ENCODE measurements around the gene SLC25A11. TPM values are rescaled to one million over a fixed set of nuclear protein-coding genes. Genes with fewer than 3 reads are reported as not detected.
A peak's percentile ranks its signal among the peaks of the same experiment; 100 is the strongest.

The SLC25A11 gene
- total and polyA plus RNA-seq, 8 donors = 10.9 to 25.5 (median 21.4) TPM

- intact Hi-C loops (cut with DNase I) = loop anchor here (10.0 kb wide), 3 partner anchors 103 to 183 kb away; partner anchors contain the start of genes ARRB2 (in 1 of the 3), CXCL16 (in 1 of the 3), MED11 (in 1 of the 3) and PSMB6 (in 1 of the 3)
- FAIRE-seq (no peak), ATAC-seq (no peak), DNase-seq (no peak)
- peaks cover 0 to 17% (median 8%) of the 10 kb centered on the region in 3 donors for H3K36me3 ChIP-seq
- no peak overlapping the region for H3K4me3 ChIP-seq
- H3K27me3 ChIP-seq = no peaks in the 10 kb centered on the region
- H3K9me3 ChIP-seq = no peaks in the 10 kb centered on the region
- no peak overlapping the region for H3K27ac ChIP-seq
- no peak for TF ChIP-seq CTCF (IDR thresholded peaks at IDR 0.05)
- H3K4me1 ChIP-seq = peaks cover 0 to 4% (median 3%) of the 10 kb centered on the region in 3 donors
- WGBS, 2 donors = 84 to 91% methylated on average over 5 of the region's 5 CpGs
Observed at GRCh38 chr17:4897785-4898184, 42.1 kb downstream of the SLC25A11 start.

GRCh38 chr17:4897198-4897687, 42.6 kb downstream of the SLC25A11 start:
- ATAC-seq (no peak), DNase-seq (peak in 2 of 6 donors; percentile 15 to 25), FAIRE-seq (no peak)
- no peak for TF ChIP-seq CTCF (IDR thresholded peaks at IDR 0.05)
- WGBS, 2 donors = 78 to 85% methylated on average over 8 to 10 of the region's 10 CpGs
- H3K27ac ChIP-seq = no peak overlapping the region
- H3K36me3 ChIP-seq = peaks cover 0 to 17% (median 8%) of the 10 kb centered on the region in 3 donors
- intact Hi-C loops (cut with DNase I) = loop anchor here (10.0 kb wide), 3 partner anchors 102 to 182 kb away; partner anchors contain the start of genes ARRB2 (in 1 of the 3), CXCL16 (in 1 of the 3), MED11 (in 1 of the 3) and PSMB6 (in 1 of the 3)
- peaks cover 0 to 4% (median 3%) of the 10 kb centered on the region in 3 donors for H3K4me1 ChIP-seq
- H3K9me3 ChIP-seq = no peaks in the 10 kb centered on the region
- no peak overlapping the region for H3K4me3 ChIP-seq
- no peaks in the 10 kb centered on the region for H3K27me3 ChIP-seq

GRCh38 chr17:4896332-4897197, 43.3 kb downstream of the SLC25A11 start:
- 92 to 94% methylated on average over 26 to 27 of the region's 27 CpGs for WGBS, 2 donors
- DNase-seq (peak in 2 of 6 donors; percentile 29 to 73), FAIRE-seq (no peak), ATAC-seq (no peak)
- Histone ChIP-seq H3K4me1 (peaks cover 0 to 4% (median 3%) of the 10 kb centered on the region in 3 donors), H3K27me3 (no peaks in the 10 kb centered on the region), H3K36me3 (peaks cover 0 to 22% (median 8%) of the 10 kb centered on the region in 3 donors), H3K9me3 (no peaks in the 10 kb centered on the region), H3K4me3 (no peak overlapping the region), H3K27ac (no peak overlapping the region)
- intact Hi-C loops (cut with DNase I) = loop anchor here (10.0 kb wide), 3 partner anchors 102 to 182 kb away; partner anchors contain the start of genes ARRB2 (in 1 of the 3), CXCL16 (in 1 of the 3), MED11 (in 1 of the 3) and PSMB6 (in 1 of the 3)
- TF ChIP-seq CTCF (IDR thresholded peaks at IDR 0.05) = no peak

GRCh38 chr17:4895657-4896331, 44.1 kb downstream of the SLC25A11 start:
- TF ChIP-seq CTCF (IDR thresholded peaks at IDR 0.05) = no peak

More at GRCh38 chr17:4895657-4896331, 44.1 kb downstream of the SLC25A11 start:
- DNase-seq (peak in 2 of 6 donors; percentile 21 to 33), ATAC-seq (no peak), FAIRE-seq (no peak)
- no peak overlapping the region for H3K4me3 ChIP-seq
- WGBS, 2 donors = 75 to 77% methylated on average over 27 of the region's 27 CpGs
- peaks cover 0 to 4% (median 3%) of the 10 kb centered on the region in 3 donors for H3K4me1 ChIP-seq
- H3K36me3 ChIP-seq = peaks cover 0 to 29% (median 9%) of the 10 kb centered on the region in 3 donors
- no peaks in the 10 kb centered on the region for H3K27me3 ChIP-seq
- no peak overlapping the region for H3K27ac ChIP-seq
- intact Hi-C loops (cut with DNase I) = loop anchor here (10.0 kb wide), 3 partner anchors 101 to 181 kb away; partner anchors contain the start of genes ARRB2 (in 1 of the 3), CXCL16 (in 1 of the 3), MED11 (in 1 of the 3) and PSMB6 (in 1 of the 3)
- no peaks in the 10 kb centered on the region for H3K9me3 ChIP-seq

Data from pancreas (tissue), 10 donors.